ENCODE measurements around the gene DRC7. TPM values are rescaled to one million over a fixed set of nuclear protein-coding genes. Genes with fewer than 3 reads are reported as not detected.

Gene DRC7
- polyA plus RNA-seq, 1 donor (not counting 4 experiments of a cell fraction or from before 2014, with no cell fraction given) = not detected

DNA sequence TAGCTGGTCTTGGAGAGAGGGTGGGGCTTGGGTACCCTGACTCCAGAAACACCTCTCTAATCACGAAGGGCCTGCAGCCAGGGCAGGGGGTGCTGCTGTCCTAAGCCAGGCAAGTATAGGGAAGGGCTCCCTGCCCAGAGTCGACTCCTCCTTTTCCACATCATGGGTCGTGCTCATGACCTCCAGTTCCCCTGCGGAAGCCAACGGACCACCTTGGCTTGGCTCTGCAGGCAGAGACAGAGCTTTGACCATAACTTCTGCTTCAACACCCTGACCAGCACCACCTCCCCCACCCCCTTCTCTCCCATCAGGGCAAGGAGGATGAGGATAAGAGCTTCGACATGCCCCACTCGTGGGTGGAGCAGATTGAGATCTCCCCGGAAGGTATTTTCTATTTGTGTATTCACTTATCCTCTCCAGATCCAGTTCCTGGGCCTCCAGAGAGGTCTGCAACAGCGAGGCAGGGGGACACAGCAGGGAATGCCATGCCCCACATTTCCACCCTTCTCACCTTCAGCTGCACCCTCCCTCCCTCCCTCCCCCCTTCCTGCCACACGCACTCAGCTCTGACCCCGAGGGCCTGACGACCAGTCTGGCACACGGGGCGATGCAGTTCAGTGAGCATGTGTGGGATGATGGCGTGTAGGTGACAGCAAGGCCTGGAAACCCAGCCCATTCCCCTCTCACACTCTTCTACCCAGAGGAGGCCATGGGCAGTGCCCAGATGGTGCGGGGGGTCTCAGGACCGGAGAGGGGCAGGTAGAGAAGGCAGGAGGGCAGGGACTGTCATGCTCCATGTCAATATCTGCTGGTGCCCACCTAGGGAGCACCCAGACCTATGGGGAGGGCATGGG lies 27.0 kb downstream of the DRC7 start:
- Histone ChIP-seq H3K4me1 (ENCODE audit: control insufficient read depth, extremely low read depth, insufficient read depth, low read length) (no peaks in the 10 kb centered on the region), H2AFZ (ENCODE audit: control insufficient read depth, low read length) (no peak overlapping the region), H3K4me3 (ENCODE audit: control insufficient read depth in 2 of 3, extremely low read depth in 1 of 3, insufficient read depth in 2 of 3, low read depth in 1 of 3, low read length in 3 of 3) (no peak overlapping the region), H3K27me3 (ENCODE audit: control insufficient read depth, extremely low read depth, insufficient read depth, low read length) (no peaks in the 10 kb centered on the region), H3K36me3 (ENCODE audit: control insufficient read depth in 2 of 2, extremely low read depth in 1 of 2, insufficient read depth in 2 of 2, low read length in 2 of 2) (no peaks in the 10 kb centered on the region), H3K9ac (ENCODE audit: control insufficient read depth, extremely low read depth, insufficient read depth, low read length) (no peak overlapping the region), H3K9me1 (ENCODE audit: control insufficient read depth, extremely low read depth, insufficient read depth, low read length) (no peaks in the 10 kb centered on the region), H3K27ac (ENCODE audit: control insufficient read depth, insufficient read depth, low read length) (no peak overlapping the region), H3K4me2 (ENCODE audit: control insufficient read depth, extremely low read depth, insufficient read depth, low read depth, low read length) (no peak overlapping the region), H3K79me2 (ENCODE audit: control insufficient read depth, insufficient read depth, low read length) (no peaks in the 10 kb centered on the region), H4K20me1 (ENCODE audit: control insufficient read depth, extremely low read depth, insufficient read depth, low read length) (no peaks in the 10 kb centered on the region), H3K9me3 (ENCODE audit: control insufficient read depth, low read depth, low read length) (no peaks in the 10 kb centered on the region)
- DNase-seq (ENCODE audit: low read depth, low spot score) = no peak
- dilution Hi-C loops (cut with MboI; ENCODE audit: extremely low pct_ligation_motif_present, low sequenced_read_pairs) = no loop called here
- no peak for FAIRE-seq
- no peak for TF ChIP-seq EZH2 (IDR thresholded peaks at IDR 0.05; ENCODE audit: low read length)
- TF ChIP-seq, protein P1, sequence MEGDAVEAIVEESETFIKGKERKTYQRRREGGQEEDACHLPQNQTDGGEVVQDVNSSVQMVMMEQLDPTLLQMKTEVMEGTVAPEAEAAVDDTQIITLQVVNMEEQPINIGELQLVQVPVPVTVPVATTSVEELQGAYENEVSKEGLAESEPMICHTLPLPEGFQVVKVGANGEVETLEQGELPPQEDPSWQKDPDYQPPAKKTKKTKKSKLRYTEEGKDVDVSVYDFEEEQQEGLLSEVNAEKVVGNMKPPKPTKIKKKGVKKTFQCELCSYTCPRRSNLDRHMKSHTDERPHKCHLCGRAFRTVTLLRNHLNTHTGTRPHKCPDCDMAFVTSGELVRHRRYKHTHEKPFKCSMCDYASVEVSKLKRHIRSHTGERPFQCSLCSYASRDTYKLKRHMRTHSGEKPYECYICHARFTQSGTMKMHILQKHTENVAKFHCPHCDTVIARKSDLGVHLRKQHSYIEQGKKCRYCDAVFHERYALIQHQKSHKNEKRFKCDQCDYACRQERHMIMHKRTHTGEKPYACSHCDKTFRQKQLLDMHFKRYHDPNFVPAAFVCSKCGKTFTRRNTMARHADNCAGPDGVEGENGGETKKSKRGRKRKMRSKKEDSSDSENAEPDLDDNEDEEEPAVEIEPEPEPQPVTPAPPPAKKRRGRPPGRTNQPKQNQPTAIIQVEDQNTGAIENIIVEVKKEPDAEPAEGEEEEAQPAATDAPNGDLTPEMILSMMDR (optimal IDR thresholded peaks at IDR 0.05 in 1 of 3, IDR thresholded peaks at IDR 0.05 in 1 of 3, conservative IDR thresholded peaks at IDR 0.05 in 1 of 3; ENCODE audit: extremely low read depth in 1 of 3, insufficient read depth in 2 of 3, low read length in 3 of 3) = no peak

- H4K20me1 ChIP-seq (ENCODE audit: control insufficient read depth, extremely low read depth, insufficient read depth, low read length) = no peaks in the 10 kb centered on the region
- H3K4me1 ChIP-seq (ENCODE audit: control insufficient read depth, extremely low read depth, insufficient read depth, low read length) = no peaks in the 10 kb centered on the region
- H3K9me3 ChIP-seq (ENCODE audit: control insufficient read depth, low read depth, low read length) = no peaks in the 10 kb centered on the region
- H3K9ac ChIP-seq (ENCODE audit: control insufficient read depth, extremely low read depth, insufficient read depth, low read length) = no peak overlapping the region
- no peaks in the 10 kb centered on the region for H3K79me2 ChIP-seq (ENCODE audit: control insufficient read depth, insufficient read depth, low read length)
- H3K27me3 ChIP-seq (ENCODE audit: control insufficient read depth, extremely low read depth, insufficient read depth, low read length) = no peaks in the 10 kb centered on the region
- no peaks in the 10 kb centered on the region for H3K36me3 ChIP-seq (ENCODE audit: control insufficient read depth in 2 of 2, extremely low read depth in 1 of 2, insufficient read depth in 2 of 2, low read length in 2 of 2)
- H2AFZ ChIP-seq (ENCODE audit: control insufficient read depth, low read length) = no peak overlapping the region
- DNase-seq (ENCODE audit: low read depth, low spot score) (no peak), FAIRE-seq (no peak)
- H3K4me2 ChIP-seq (ENCODE audit: control insufficient read depth, extremely low read depth, insufficient read depth, low read depth, low read length) = no peak overlapping the region
- no peak overlapping the region for H3K4me3 ChIP-seq (ENCODE audit: control insufficient read depth in 2 of 3, extremely low read depth in 1 of 3, insufficient read depth in 2 of 3, low read depth in 1 of 3, low read length in 3 of 3)
- TF ChIP-seq EZH2 (IDR thresholded peaks at IDR 0.05; ENCODE audit: low read length) = no peak
- TF ChIP-seq, protein P1 (optimal IDR thresholded peaks at IDR 0.05 in 1 of 3, IDR thresholded peaks at IDR 0.05 in 1 of 3, conservative IDR thresholded peaks at IDR 0.05 in 1 of 3; ENCODE audit: extremely low read depth in 1 of 3, insufficient read depth in 2 of 3, low read length in 3 of 3) = no peak
- no peaks in the 10 kb centered on the region for H3K9me1 ChIP-seq (ENCODE audit: control insufficient read depth, extremely low read depth, insufficient read depth, low read length)
- H3K27ac ChIP-seq (ENCODE audit: control insufficient read depth, insufficient read depth, low read length) = no peak overlapping the region
- dilution Hi-C loops (cut with MboI; ENCODE audit: extremely low pct_ligation_motif_present, low sequenced_read_pairs) = no loop called here
Observed at GRCh38 chr16:57722210-57722499, 27.5 kb downstream of the DRC7 start.

All from keratinocyte (primary cell).